SIG-M5 treated with dmso at 0.1 percent for 504 hours (cell line): ENCODE measurements around the gene LPAR2.
"Not testable (repeated sequence)": the region's sequence is repeated elsewhere in the genome, so short reads cannot be mapped to it uniquely, and the experiment has no call there.

Experiments used
- DNase-seq: peaks from one replicate; lab custom pipeline; 2025; ENCODE audit not compliant: unreplicated experiment; lab: John Stamatoyannopoulos, UW

Gene LPAR2

GRCh38 chr19:19627621-19628500 is at the start of gene LPAR2:
TSS of gene LPAR2 (minus strand) at chr19:19628220. CDS start at chr19:19627275, 945 bp downstream.
- DNase-seq: no peak

- DNase-seq: no peak
Observed at GRCh38 chr19:19677579-19677978, 49.6 kb upstream of the LPAR2 start.

DNA sequence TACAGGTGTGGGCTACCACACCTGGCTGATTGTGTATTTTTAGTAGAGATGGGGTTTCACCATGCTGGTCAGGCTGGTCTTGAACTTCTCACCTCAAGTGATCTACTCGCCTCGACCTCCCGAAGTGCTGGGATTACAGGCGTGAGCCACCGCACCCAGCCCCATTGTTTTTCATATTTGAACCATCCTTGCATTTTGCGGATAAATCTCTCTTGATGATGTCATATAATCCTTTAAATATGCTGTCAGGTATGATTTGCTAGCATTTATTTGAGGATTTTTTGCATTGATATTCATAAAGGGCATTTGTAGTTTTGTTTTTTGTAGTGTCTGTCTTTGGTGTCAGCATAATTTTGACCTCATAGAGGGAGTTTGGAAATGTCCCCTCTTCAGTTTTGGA is 46.3 kb upstream of the LPAR2 start:
- DNase-seq: no peak

- no peak for DNase-seq
Observed at GRCh38 chr19:19672816-19673215, 44.8 kb upstream of the LPAR2 start.

DNA sequence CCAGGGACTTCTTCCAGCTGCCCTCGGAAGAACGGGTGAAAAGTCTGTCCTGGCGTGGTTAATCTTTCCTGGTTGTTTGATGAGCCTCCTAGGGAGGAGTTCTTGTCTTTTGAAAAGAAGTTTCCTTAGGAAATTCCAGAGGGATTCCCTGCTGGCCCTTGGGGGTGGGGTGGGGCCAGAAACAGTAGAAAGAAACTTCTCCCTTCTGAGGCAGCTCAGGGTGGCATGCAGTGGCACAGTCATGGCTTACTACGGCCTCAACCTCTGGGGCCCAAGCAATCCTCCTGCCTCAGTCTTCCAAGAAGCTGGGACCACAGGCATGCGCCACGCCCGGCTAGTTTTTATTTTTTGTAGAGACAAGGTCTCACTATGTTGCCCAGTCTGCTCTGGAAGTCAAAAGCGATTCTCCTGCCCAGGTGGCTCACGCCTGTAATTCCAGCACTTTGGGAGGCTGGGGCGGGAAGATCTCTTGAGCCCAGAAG is 42.1 kb upstream of the LPAR2 start:
- DNase-seq: no peak

GRCh38 chr19:19668230-19669012 is 40.4 kb upstream of the LPAR2 start, which contains the start of gene ZNF101:
TSS of gene ZNF101 (plus strand) at chr19:19668839. CDS start at chr19:19668964, 125 bp downstream.
- peak; percentile 93 for DNase-seq

DNA sequence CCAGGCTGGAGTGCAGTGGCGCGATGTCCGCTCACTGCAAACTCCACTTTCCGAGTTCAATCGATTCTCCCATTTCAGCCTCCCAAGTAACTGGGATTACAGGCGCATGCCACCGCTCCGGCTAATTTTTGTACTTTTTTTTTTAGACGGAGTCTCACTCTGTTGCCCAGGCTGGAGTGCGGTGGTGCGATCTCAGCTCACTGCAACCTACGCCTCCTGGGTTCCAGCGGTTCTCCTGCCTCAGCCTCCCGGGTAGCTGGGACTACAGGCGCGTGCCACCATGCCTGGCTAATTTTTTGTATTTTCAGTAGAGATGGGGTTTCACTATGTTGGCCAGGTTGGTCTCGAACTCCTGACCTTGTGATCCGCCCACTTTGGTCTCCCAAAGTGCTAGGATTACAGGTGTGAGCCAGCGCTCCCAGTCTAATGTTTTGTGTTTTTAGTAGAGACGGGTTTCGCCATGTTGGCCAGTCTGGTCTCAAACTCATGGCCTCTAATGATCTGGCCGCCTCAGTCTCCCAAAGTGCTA is 37.5 kb upstream of the LPAR2 start:
- DNase-seq: not testable (repeated sequence)

DNA sequence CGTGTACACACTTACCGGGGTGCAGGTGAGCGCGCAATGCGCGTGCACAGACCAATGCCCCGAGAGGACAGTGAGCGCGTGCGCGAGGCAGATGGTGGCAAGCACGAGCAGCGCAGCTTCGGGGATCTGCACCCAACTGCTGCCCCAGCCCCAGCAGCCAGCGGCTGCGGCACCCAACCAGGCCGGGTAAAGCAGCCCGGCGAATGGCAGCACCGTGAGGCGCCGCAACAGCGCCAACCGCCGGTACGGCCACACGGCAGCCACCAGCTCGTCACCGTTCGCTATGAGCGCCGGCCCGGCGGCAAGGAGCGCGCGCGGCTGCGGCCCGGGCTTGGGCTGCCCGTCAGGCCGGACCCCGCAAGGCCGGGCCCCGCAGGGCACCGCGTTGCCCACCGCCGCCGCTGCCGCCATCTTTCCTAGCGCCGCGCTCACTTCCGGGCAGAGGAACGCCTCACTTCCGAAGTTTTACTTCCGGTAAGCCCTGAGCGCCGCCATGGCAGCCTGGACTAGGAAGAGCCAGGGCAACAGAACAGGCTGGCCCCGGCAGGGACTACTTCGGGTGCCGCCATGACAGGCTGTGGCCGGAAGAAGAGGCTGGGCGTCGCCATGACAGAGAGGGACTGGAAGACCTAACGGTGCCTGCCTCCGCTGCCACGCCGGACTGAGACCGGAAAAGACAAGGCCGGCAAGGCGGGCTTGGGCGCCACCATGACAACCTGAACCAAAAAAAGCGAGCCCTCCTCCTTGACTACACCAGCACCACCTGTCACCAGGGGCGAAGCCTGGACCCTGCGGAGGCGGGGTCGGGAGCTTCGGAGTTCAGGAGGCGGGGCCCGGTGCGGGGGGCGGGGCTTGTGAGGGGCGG is 35.5 kb upstream of the LPAR2 start, which contains the start of gene ATP13A1:
Gene ATP13A1 (minus strand): TSS at position 421 of the 865 bp plus-strand sequence. CDS start 10 bp downstream, at position 411.
- DNase-seq: peak; percentile 95

DNA sequence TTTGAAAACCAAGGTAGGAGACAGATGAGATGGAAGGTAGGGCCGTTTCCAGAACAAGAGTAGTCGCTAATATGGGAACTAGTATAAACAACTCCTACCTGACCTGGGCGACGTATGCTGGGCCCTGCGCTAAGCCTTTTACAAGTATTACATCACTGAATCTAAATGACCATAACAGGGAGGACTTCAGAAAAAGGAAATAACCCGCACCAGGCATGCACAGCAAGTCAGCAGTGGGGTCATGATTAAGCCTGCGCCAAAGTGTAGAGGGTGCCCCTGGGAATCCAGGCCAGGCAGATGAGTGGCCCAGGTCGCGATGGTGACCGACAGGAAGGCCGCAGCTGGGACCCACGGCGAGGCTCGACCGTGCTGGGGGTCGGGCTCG is 34.8 kb upstream of the LPAR2 start:
- peak; percentile 31 for DNase-seq

GRCh38 chr19:19662344-19662743 is 34.3 kb upstream of the LPAR2 start:
- DNase-seq: no peak

- DNase-seq: peak; percentile 91
Observed at GRCh38 chr19:19661675-19662251, 33.7 kb upstream of the LPAR2 start.

DNA sequence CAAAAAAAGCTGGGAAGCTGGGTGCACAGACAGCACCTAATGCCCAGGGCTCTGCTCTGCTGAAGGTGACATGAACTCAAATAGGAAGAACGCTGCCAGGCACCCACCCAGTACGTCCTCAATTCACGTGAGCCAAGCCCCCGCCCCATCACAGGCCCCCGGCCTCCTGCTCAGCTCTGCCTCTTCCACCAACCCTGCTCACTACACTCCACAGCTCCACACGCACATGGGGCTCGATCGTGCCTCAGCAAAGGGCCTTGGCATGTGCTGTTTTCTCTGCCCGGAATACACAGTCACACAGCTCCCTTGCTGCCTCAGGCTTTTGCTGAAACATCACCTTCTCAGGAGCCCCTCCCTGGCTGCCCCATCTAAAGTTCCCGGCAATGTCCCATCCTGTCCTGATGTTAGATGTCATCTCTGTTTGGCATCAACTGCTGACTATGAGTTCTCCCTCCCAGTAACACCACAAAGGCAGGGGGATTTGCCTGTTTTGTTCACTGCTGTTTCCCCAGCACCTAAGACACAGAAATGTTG is 33.2 kb upstream of the LPAR2 start:
- no peak for DNase-seq

DNA sequence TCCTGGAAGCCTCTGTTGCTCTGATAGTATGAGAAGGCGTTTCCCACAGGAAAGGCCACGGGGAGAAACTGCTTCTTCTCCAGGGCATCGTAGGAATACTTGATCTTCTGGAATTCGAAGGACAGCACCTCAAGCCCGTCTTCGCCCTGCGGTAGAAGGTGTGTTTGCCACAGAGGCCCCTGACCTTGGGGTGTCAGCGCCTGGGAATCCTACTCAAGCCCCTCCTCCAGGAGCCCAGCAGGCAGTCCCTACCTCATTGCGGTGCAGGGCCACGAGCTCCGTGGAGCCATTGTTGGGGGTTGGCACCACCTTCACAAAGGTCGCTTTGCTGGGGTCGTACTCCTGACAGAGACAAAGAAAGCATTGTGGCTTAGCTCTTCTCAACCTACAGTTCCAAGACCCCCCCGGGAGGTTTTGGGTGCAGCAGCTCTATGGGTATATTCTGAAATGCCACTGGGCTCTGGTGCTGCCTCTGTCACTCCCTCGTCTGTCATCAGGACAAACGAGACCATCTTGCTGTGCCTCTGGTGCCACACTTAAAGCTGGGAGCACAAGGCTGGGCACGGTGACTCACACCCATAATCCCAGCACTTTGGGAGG is 31.7 kb upstream of the LPAR2 start:
- no peak for DNase-seq

DNA sequence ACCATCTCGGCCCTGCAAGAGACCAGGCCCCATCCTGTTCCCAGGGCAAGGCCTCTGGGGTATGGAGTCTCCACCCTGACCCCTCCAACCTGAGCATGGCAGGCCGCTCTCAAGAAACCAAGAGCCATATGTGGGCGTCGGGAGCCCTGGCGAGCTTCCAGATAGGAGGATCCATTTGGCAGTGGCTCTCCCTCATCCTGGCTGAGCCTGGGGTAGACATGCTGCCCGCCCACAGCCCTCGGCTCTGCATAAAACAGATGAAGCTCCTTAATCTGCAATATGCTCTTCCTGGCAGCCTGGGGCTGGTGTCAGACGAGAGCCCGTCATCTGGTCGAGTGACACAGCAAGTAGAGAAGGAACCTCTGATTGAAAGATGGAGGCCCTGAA is 29.4 kb upstream of the LPAR2 start:
- no peak for DNase-seq

GRCh38 chr19:19656451-19657396 is 28.7 kb upstream of the LPAR2 start:
- DNase-seq: no peak

- DNase-seq: no peak
Observed at GRCh38 chr19:19655641-19656343, 27.8 kb upstream of the LPAR2 start.

DNA sequence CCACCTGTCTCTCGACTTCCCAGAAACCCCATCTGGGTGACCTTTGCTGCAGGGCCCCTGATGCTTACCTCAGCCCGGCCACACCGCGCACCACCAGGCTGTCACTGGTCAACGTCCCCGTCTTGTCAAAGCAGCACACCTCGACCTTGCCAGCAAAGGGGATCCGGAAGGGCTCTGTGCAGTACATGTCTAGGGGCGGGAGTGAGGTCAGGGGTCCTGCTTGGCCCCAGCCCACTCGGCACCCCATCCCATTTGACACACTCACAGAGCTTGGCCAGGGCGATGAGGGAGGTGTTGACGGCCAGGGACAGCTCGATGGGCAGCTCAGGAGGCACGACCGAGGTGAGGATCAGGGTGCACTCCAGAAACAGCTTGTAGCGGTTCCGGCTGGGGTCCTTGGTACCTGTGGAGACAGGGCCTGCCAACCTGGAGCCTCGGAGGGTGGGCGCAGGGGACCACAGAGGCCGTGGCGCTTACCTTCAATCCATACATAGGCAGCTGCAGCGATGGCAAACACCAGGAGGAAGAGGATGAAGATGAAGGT is 27.1 kb upstream of the LPAR2 start:
- DNase-seq: no peak
